SK-N-SH (cell line): ENCODE data around the gene FAM229B.

Experiments used
- NRF1 ChIP-seq: IDR thresholded peaks from 2 replicates; pipeline ENCODE4 v1.6.1; 2012; ENCODE audit warnings: low read depth, mild to moderate bottlenecking, low read length
- POLR2AphosphoS5 ChIP-seq: IDR thresholded peaks from 2 replicates; pipeline ENCODE4 v1.6.1; 2012; ENCODE audit warnings: low read depth, low read length
- RAD21 ChIP-seq: IDR thresholded peaks from 2 replicates; pipeline ENCODE4 v1.6.1; 2012; ENCODE audit warnings: mild to moderate bottlenecking, low read length
- SIN3A ChIP-seq: IDR thresholded peaks from 2 replicates; pipeline ENCODE4 v1.6.1; 2012; ENCODE audit warnings: low read depth, mild to moderate bottlenecking, low read length, moderate library complexity, borderline replicate concordance
- TF ChIP-seq, protein P1 (sequence below): fragments of 200-600 bp; sonication (generic); IDR thresholded peaks from 2 replicates; pipeline ENCODE4 v1.6.1; 2017; ENCODE audit warnings: antibody characterized with exemption, mild to moderate bottlenecking, moderate library complexity
- TF ChIP-seq, protein P2 (sequence below): IDR thresholded peaks from 2 replicates; pipeline ENCODE4 v1.4.0; 2012; ENCODE audit warnings: low read depth
- TF ChIP-seq, protein P3 (sequence below): fragments of 150-350 bp; IDR thresholded peaks from 2 replicates; pipeline ENCODE4 v1.6.1; 2017; ENCODE audit warnings: antibody characterized with exemption, low read length, low read depth, borderline replicate concordance

DNA sequence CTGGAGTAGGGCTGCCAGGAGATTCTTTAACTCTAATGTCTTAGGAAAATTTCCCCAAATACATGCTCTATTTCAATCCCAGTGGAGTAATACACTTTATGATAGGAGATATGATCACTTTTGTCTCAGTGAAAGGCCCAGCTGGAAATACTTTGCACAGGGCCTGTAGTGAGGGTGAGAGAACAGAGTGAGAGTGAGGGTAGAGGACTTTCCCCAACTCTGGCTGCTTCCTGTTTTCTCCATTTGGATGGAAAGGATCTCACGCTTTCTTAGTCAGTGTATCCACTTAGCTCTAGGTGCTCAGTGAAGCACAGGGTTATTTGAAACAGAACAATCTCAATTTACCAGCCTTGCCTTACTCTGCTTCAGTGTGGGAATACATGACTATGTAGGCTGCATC lies 36.6 kb downstream of the FAM229B start:
- TF ChIP-seq POLR2AphosphoS5 (no peak), SIN3A (no peak), NRF1 (no peak), RAD21 (no peak)
- TF ChIP-seq, protein P1, sequence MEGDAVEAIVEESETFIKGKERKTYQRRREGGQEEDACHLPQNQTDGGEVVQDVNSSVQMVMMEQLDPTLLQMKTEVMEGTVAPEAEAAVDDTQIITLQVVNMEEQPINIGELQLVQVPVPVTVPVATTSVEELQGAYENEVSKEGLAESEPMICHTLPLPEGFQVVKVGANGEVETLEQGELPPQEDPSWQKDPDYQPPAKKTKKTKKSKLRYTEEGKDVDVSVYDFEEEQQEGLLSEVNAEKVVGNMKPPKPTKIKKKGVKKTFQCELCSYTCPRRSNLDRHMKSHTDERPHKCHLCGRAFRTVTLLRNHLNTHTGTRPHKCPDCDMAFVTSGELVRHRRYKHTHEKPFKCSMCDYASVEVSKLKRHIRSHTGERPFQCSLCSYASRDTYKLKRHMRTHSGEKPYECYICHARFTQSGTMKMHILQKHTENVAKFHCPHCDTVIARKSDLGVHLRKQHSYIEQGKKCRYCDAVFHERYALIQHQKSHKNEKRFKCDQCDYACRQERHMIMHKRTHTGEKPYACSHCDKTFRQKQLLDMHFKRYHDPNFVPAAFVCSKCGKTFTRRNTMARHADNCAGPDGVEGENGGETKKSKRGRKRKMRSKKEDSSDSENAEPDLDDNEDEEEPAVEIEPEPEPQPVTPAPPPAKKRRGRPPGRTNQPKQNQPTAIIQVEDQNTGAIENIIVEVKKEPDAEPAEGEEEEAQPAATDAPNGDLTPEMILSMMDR, result no peak
- TF ChIP-seq, protein P2, sequence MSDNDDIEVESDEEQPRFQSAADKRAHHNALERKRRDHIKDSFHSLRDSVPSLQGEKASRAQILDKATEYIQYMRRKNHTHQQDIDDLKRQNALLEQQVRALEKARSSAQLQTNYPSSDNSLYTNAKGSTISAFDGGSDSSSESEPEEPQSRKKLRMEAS, result no peak
- TF ChIP-seq, protein P3, sequence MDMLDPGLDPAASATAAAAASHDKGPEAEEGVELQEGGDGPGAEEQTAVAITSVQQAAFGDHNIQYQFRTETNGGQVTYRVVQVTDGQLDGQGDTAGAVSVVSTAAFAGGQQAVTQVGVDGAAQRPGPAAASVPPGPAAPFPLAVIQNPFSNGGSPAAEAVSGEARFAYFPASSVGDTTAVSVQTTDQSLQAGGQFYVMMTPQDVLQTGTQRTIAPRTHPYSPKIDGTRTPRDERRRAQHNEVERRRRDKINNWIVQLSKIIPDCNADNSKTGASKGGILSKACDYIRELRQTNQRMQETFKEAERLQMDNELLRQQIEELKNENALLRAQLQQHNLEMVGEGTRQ, result no peak
